OCI-LY3 (cell line): ENCODE results near the gene U2SURP.

Source experiments
- CTCF ChIP-seq: fragments of 200-600, 300-600 bp; sonication (generic); IDR thresholded peaks from 2 replicates; pipeline ENCODE4 v1.5.1; 2014; ENCODE audit warnings: antibody characterized with exemption, low read length, low read depth
- EZH2phosphoT487 ChIP-seq: fragments of 200-600 bp; shearing (Covaris generic); IDR thresholded peaks from 2 replicates; pipeline ENCODE4 v1.6.1; 2018; ENCODE audit warnings: antibody characterized with exemption, mixed run types, low read depth

GRCh38 chr3:143024351-143024960 is 23.1 kb downstream of the U2SURP start:
- TF ChIP-seq CTCF = no peak
- TF ChIP-seq EZH2phosphoT487 = no peak
